Activated CD4-positive, alpha-beta T cell treated with anti-CD3 and anti-CD28 coated beads for 36 hours (primary cell): ENCODE measurements around the gene KNCN. TPM values are rescaled to one million over a fixed set of nuclear protein-coding genes. Genes with fewer than 3 reads are reported as not detected.

Experiments used
- ATAC-seq: fragments of 200-7000 bp; cut with Tn5 transposase; one replicate; pipeline ENCODE4 v1.10.0; 2021; ENCODE audit warnings: mild to moderate bottlenecking, moderate library complexity
- CTCF ChIA-PET: fragments of 350-600 bp; sonication (Branson Sonifier 250); formaldehyde crosslinking; loops from one replicate; lab custom pipeline; 2021; ENCODE audit warnings: antibody characterized with exemption; lab: Charles Lee
- POLR2A ChIA-PET: fragments of 350-600 bp; sonication (Branson Sonifier 250); formaldehyde crosslinking; loops from one replicate; lab custom pipeline; 2021; ENCODE audit warnings: antibody characterized with exemption, inconsistent platforms; lab: Charles Lee
- DNase-seq: peaks from one replicate; pipeline ENCODE4 v3.0.0-alpha.2; 2020
- H3K27ac Mint-ChIP-seq: one replicate; pipeline ENCODE4 v1.8.0; 2021; ENCODE audit warnings: mixed read lengths
- H3K27me3 Mint-ChIP-seq: one replicate; pipeline ENCODE4 v1.8.0; 2021; ENCODE audit warnings: mixed read lengths
- H3K36me3 Mint-ChIP-seq: one replicate; pipeline ENCODE4 v1.8.0; 2021; ENCODE audit warnings: low read depth, mixed read lengths
- H3K4me1 Mint-ChIP-seq: one replicate; pipeline ENCODE4 v1.8.0; 2021; ENCODE audit warnings: mixed read lengths
- H3K4me3 Mint-ChIP-seq: one replicate; pipeline ENCODE4 v1.8.0; 2021; ENCODE audit warnings: mild to moderate bottlenecking, moderate library complexity, mixed read lengths
- H3K9me3 Mint-ChIP-seq: one replicate; pipeline ENCODE4 v1.8.0; 2021; ENCODE audit warnings: low read depth, mixed read lengths
- intact Hi-C, 2 experiments: fragments of 100-400 bp; cut with DNase I in 1 of 2; cut with micrococcal nuclease in 1 of 2; formaldehyde crosslinking; loops; one replicate each; pipeline versions ENCODE4 v1.14.2 to v1.15.1; 2022 to 2024; cut with DNase I, micrococcal nuclease
- total RNA-seq, 2 experiments: library from RNA; stranded (reverse); gene quantifications; one replicate each; pipeline ENCODE4 v1.2.3, GENCODE V29; 2021

Gene KNCN
- total RNA-seq, 2 experiments from 2014 or later: not detected

GRCh38 chr1:46552357-46553237 lies 1.1 kb upstream of the KNCN start:
- CTCF ChIA-PET: interaction anchor here (1.0 kb wide), 1 partner anchor 12 kb away, joined by 4 read pairs; no protein-coding TSS in a partner anchor
- H3K4me3 Mint-ChIP-seq: no peak overlapping the region
- intact Hi-C loops: no loop called here
- H3K4me1 Mint-ChIP-seq: peaks cover 9% of the 10 kb centered on the region
- no peaks in the 10 kb centered on the region for H3K36me3 Mint-ChIP-seq
- POLR2A ChIA-PET: no interaction called here
- no peak overlapping the region for H3K27ac Mint-ChIP-seq
- no peak for DNase-seq
- no peaks in the 10 kb centered on the region for H3K27me3 Mint-ChIP-seq
- ATAC-seq: no peak
- H3K9me3 Mint-ChIP-seq: no peaks in the 10 kb centered on the region

GRCh38 chr1:46550751-46551231 lies 656 bp downstream of the KNCN start:
- POLR2A ChIA-PET: no interaction called here

GRCh38 chr1:46549697-46550681 lies 1.5 kb downstream of the KNCN start:
- Mint-ChIP-seq H3K36me3 (no peaks in the 10 kb centered on the region), H3K4me1 (peaks cover 9% of the 10 kb centered on the region), H3K27ac (no peak overlapping the region), H3K9me3 (no peaks in the 10 kb centered on the region), H3K4me3 (no peak overlapping the region), H3K27me3 (peaks cover 16% of the 10 kb centered on the region)
- ATAC-seq (peak; percentile 62), DNase-seq (peak; percentile 41)
- intact Hi-C loops: no loop called here
- POLR2A ChIA-PET: no interaction called here
- CTCF ChIA-PET: interaction anchor here (0.8 to 2.3 kb wide), 6 partner anchors 16 to 108 kb away, joined by 3 to 7 read pairs (median 4); no protein-coding TSS in a partner anchor

More at GRCh38 chr1:46550751-46551231, 656 bp downstream of the KNCN start:
- H3K27me3 Mint-ChIP-seq: peaks cover 8% of the 10 kb centered on the region
- H3K27ac Mint-ChIP-seq: no peak overlapping the region
- H3K4me1 Mint-ChIP-seq: peaks cover 9% of the 10 kb centered on the region
- DNase-seq (no peak), ATAC-seq (no peak)
- H3K9me3 Mint-ChIP-seq: no peaks in the 10 kb centered on the region
- intact Hi-C loops: no loop called here
- H3K36me3 Mint-ChIP-seq: no peaks in the 10 kb centered on the region
- CTCF ChIA-PET: interaction anchor here (0.6 to 1.5 kb wide), 4 partner anchors 16 to 1983 kb away, joined by 3 to 5 read pairs (median 4); no protein-coding TSS in a partner anchor
- no peak overlapping the region for H3K4me3 Mint-ChIP-seq

- intact Hi-C loops: no loop called here
- CTCF ChIA-PET: interaction anchor here (0.5 to 2.3 kb wide), 12 partner anchors 9 to 310 kb away, joined by 3 to 7 read pairs (median 3); partner anchors contain the start of gene DMBX1
- Mint-ChIP-seq H3K9me3 (no peaks in the 10 kb centered on the region), H3K27ac (no peak overlapping the region), H3K27me3 (peaks cover 28% of the 10 kb centered on the region), H3K36me3 (no peaks in the 10 kb centered on the region), H3K4me3 (no peak overlapping the region), H3K4me1 (peaks cover 11% of the 10 kb centered on the region)
- ATAC-seq: peak; percentile 55
- POLR2A ChIA-PET: interaction anchor here (0.6 kb wide), 1 partner anchor 45 kb away, joined by 4 read pairs; no protein-coding TSS in a partner anchor
- no peak for DNase-seq
These were observed 3.7 kb downstream of the KNCN start for GRCh38 chr1:46547481-46548383.

GRCh38 chr1:46546210-46546609 lies 5.2 kb downstream of the KNCN start:
- H3K27ac Mint-ChIP-seq: no peak overlapping the region
- CTCF ChIA-PET: interaction anchor here (2.3 kb wide), 1 partner anchor 14 kb away, joined by 5 read pairs; no protein-coding TSS in a partner anchor

GRCh38 chr1:46545784-46546183 lies 5.7 kb downstream of the KNCN start:
- CTCF ChIA-PET: interaction anchor here (1.3 to 2.3 kb wide), 2 partner anchors 13 to 17 kb away, joined by 5 to 6 read pairs; no protein-coding TSS in a partner anchor

More at GRCh38 chr1:46546210-46546609, 5.2 kb downstream of the KNCN start:
- intact Hi-C loops: no loop called here
- peaks cover 34% of the 10 kb centered on the region for H3K27me3 Mint-ChIP-seq
- H3K4me3 Mint-ChIP-seq: no peak overlapping the region
- no peaks in the 10 kb centered on the region for H3K36me3 Mint-ChIP-seq
- POLR2A ChIA-PET: no interaction called here
- DNase-seq (no peak), ATAC-seq (no peak)
- peaks cover 11% of the 10 kb centered on the region for H3K4me1 Mint-ChIP-seq
- no peaks in the 10 kb centered on the region for H3K9me3 Mint-ChIP-seq

GRCh38 chr1:46544561-46545240 lies 6.7 kb downstream of the KNCN start:
- intact Hi-C loops: no loop called here
- ChIA-PET POLR2A (interaction anchor here (0.6 kb wide), 1 partner anchor 151 kb away, joined by 3 read pairs; no protein-coding TSS in a partner anchor), CTCF (interaction anchor here (1.3 to 2.3 kb wide), 2 partner anchors 12 to 16 kb away, joined by 5 to 6 read pairs; no protein-coding TSS in a partner anchor)
- H3K4me3 Mint-ChIP-seq: no peak overlapping the region
- peaks cover 36% of the 10 kb centered on the region for H3K27me3 Mint-ChIP-seq
- no peaks in the 10 kb centered on the region for H3K9me3 Mint-ChIP-seq
- no peaks in the 10 kb centered on the region for H3K36me3 Mint-ChIP-seq
- DNase-seq (no peak), ATAC-seq (no peak)
- H3K27ac Mint-ChIP-seq: no peak overlapping the region
- H3K4me1 Mint-ChIP-seq: peaks cover 7% of the 10 kb centered on the region

More at GRCh38 chr1:46545784-46546183, 5.7 kb downstream of the KNCN start:
- peaks cover 34% of the 10 kb centered on the region for H3K27me3 Mint-ChIP-seq
- ATAC-seq (no peak), DNase-seq (no peak)
- POLR2A ChIA-PET: no interaction called here
- peaks cover 11% of the 10 kb centered on the region for H3K4me1 Mint-ChIP-seq
- no peaks in the 10 kb centered on the region for H3K9me3 Mint-ChIP-seq
- no peak overlapping the region for H3K4me3 Mint-ChIP-seq
- H3K36me3 Mint-ChIP-seq: no peaks in the 10 kb centered on the region
- H3K27ac Mint-ChIP-seq: no peak overlapping the region
- intact Hi-C loops: no loop called here

GRCh38 chr1:46543761-46544560 lies 7.5 kb downstream of the KNCN start:
- H3K9me3 Mint-ChIP-seq: no peaks in the 10 kb centered on the region
- H3K36me3 Mint-ChIP-seq: no peaks in the 10 kb centered on the region
- H3K27ac Mint-ChIP-seq: no peak overlapping the region
- H3K27me3 Mint-ChIP-seq: peaks cover 36% of the 10 kb centered on the region
- POLR2A ChIA-PET: no interaction called here
- intact Hi-C loops: no loop called here
- CTCF ChIA-PET: interaction anchor here (1.3 kb wide), 1 partner anchor 15 kb away, joined by 6 read pairs; no protein-coding TSS in a partner anchor
- ATAC-seq (no peak), DNase-seq (no peak)
- H3K4me3 Mint-ChIP-seq: no peak overlapping the region
- peaks cover 2% of the 10 kb centered on the region for H3K4me1 Mint-ChIP-seq

- no peak overlapping the region for H3K27ac Mint-ChIP-seq
- intact Hi-C loops: no loop called here
- no peak for ATAC-seq
- H3K27me3 Mint-ChIP-seq: peaks cover 36% of the 10 kb centered on the region
- ChIA-PET CTCF (no interaction called here), POLR2A (no interaction called here)
- peaks cover 2% of the 10 kb centered on the region for H3K4me1 Mint-ChIP-seq
- no peak for DNase-seq
- no peak overlapping the region for H3K4me3 Mint-ChIP-seq
- H3K9me3 Mint-ChIP-seq: no peaks in the 10 kb centered on the region
- H3K36me3 Mint-ChIP-seq: no peaks in the 10 kb centered on the region
These were observed 8.1 kb downstream of the KNCN start for GRCh38 chr1:46543382-46543760.
